ENCODE measurements around the gene CLEC4C. TPM values are rescaled to one million over a fixed set of nuclear protein-coding genes. Genes with fewer than 3 reads are reported as not detected.
"Not testable (repeated sequence)": the region's sequence is repeated elsewhere in the genome, so short reads cannot be mapped to it uniquely, and the experiment has no call there.

CLEC4C gene
- total RNA-seq, 1 donor from 2014 or later, result 0.44 TPM

DNA sequence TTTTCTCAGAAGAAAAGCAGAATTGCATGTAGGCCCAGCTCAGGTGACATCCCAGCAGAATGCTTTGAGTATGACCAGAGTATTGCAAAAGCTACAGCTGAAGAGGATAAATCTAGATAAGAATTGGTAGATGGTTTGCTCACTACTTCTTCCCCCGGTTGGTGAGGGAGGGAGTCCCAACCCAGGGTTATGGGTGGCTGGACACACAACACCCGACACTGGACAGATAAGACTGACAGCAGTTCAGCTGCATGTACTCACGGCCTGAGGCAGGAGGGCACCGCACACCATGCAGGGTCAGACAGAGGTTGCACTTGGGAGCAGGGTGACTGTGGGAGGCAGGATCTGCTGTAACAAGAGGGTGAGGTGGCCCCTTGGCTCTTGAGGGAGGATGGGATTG, 1.7 kb upstream of the CLEC4C start:
- DNase-seq, result no peak
- TF ChIP-seq, protein P1, sequence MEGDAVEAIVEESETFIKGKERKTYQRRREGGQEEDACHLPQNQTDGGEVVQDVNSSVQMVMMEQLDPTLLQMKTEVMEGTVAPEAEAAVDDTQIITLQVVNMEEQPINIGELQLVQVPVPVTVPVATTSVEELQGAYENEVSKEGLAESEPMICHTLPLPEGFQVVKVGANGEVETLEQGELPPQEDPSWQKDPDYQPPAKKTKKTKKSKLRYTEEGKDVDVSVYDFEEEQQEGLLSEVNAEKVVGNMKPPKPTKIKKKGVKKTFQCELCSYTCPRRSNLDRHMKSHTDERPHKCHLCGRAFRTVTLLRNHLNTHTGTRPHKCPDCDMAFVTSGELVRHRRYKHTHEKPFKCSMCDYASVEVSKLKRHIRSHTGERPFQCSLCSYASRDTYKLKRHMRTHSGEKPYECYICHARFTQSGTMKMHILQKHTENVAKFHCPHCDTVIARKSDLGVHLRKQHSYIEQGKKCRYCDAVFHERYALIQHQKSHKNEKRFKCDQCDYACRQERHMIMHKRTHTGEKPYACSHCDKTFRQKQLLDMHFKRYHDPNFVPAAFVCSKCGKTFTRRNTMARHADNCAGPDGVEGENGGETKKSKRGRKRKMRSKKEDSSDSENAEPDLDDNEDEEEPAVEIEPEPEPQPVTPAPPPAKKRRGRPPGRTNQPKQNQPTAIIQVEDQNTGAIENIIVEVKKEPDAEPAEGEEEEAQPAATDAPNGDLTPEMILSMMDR (IDR thresholded peaks at IDR 0.05), result no peak
- no peak for ATAC-seq (ENCODE audit: low read depth)
- no peaks in the 10 kb centered on the region for H3K9me3 Mint-ChIP-seq
- peak overlapping the region; percentile 65 for H3K27ac Mint-ChIP-seq
- intact Hi-C loops (cut with micrococcal nuclease), result no loop called here
- peaks cover 27% of the 10 kb centered on the region for H3K4me1 Mint-ChIP-seq
- ChIA-PET CTCF (no interaction called here), POLR2A (no interaction called here)
- no peaks in the 10 kb centered on the region for H3K36me3 Mint-ChIP-seq (ENCODE audit: low read depth)
- peaks cover 10% of the 10 kb centered on the region for H3K27me3 Mint-ChIP-seq
- H3K4me3 Mint-ChIP-seq, result no peak overlapping the region

DNA sequence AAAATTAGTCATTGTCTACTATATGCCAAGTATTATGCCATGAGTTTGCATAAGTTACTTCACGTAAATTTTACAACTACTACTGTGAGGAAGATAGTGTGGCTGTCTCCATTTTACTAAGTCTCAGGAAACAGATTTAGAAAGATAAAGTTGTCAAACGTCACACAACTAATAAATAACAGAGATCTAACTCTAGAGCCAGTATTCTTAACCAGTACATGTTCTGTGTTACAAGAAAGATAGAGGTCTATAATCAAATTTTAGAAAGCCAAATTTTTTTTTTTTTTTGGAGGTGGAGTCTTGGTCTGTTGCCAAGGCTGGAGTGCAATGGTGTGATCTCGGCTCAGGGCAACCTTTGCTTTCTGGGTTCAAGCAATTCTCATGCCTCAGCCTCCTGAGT, 14.2 kb downstream of the CLEC4C start:
- no peak for ATAC-seq (ENCODE audit: low read depth)
- no peaks in the 10 kb centered on the region for H3K9me3 Mint-ChIP-seq

DNA sequence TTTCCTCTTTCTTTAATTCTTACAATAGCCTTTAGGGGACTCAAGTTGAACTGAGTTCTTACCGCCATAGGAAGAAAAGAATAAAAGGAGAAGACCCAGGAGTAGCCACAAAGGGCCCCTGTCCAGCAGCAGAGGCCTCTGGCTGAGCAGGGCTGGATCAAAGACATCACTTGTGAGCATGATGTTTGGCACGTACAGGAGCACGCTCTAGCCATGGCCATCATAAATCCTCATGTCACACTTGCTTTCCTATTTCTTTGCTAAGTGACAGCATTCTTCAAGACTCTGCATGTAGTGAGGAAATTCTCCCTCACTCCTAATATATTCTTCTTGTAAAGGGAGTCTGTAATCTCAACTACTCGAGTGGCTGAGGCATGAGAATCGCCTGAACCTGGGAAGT, 15.7 kb downstream of the CLEC4C start:
- ChIA-PET POLR2A (no interaction called here), CTCF (no interaction called here)
- H3K4me3 Mint-ChIP-seq, result no peak overlapping the region
- intact Hi-C loops (cut with micrococcal nuclease), result no loop called here
- H3K4me1 Mint-ChIP-seq, result no peaks in the 10 kb centered on the region
- no peak for ATAC-seq (ENCODE audit: low read depth)
- DNase-seq, result no peak
- no peaks in the 10 kb centered on the region for H3K36me3 Mint-ChIP-seq (ENCODE audit: low read depth)
- no peaks in the 10 kb centered on the region for H3K9me3 Mint-ChIP-seq
- TF ChIP-seq, protein P1 (IDR thresholded peaks at IDR 0.05), result no peak
- peaks cover 2% of the 10 kb centered on the region for H3K27me3 Mint-ChIP-seq
- H3K27ac Mint-ChIP-seq, result no peak overlapping the region

More for the DNA sequence above, 14.2 kb downstream of the CLEC4C start:
- H3K27ac Mint-ChIP-seq, result no peak overlapping the region
- ChIA-PET CTCF (no interaction called here), POLR2A (no interaction called here)
- H3K36me3 Mint-ChIP-seq (ENCODE audit: low read depth), result no peaks in the 10 kb centered on the region
- no peaks in the 10 kb centered on the region for H3K27me3 Mint-ChIP-seq
- intact Hi-C loops (cut with micrococcal nuclease), result no loop called here
- TF ChIP-seq, protein P1 (IDR thresholded peaks at IDR 0.05), result no peak
- no peaks in the 10 kb centered on the region for H3K4me1 Mint-ChIP-seq
- DNase-seq, result no peak
- no peak overlapping the region for H3K4me3 Mint-ChIP-seq

DNA sequence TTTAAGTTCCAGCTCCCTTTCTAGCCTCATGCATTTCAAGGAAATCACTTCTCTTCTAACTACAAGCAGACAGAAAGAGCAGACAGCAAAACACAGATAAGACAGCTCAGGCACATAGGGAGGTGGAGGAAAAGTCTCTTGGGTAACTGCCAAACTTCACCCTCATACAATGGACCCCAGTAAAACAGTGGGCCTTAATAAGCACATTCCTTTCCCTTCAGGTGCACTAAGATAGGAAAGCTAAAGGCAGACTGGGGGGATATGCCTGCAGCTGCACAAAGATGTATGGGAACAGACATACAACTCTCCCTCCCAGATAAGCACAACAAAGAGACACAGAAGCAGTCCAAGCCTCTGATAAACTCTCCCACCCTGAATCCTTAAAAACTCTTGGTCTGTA, 16.2 kb downstream of the CLEC4C start:
- H3K27me3 Mint-ChIP-seq; H3K27ac Mint-ChIP-seq; H3K4me3 Mint-ChIP-seq; H3K4me1 Mint-ChIP-seq; intact Hi-C loops (cut with micrococcal nuclease); ATAC-seq (ENCODE audit: low read depth); H3K36me3 Mint-ChIP-seq (ENCODE audit: low read depth); H3K9me3 Mint-ChIP-seq; CTCF ChIA-PET; POLR2A ChIA-PET; DNase-seq: not testable (repeated sequence)

DNA sequence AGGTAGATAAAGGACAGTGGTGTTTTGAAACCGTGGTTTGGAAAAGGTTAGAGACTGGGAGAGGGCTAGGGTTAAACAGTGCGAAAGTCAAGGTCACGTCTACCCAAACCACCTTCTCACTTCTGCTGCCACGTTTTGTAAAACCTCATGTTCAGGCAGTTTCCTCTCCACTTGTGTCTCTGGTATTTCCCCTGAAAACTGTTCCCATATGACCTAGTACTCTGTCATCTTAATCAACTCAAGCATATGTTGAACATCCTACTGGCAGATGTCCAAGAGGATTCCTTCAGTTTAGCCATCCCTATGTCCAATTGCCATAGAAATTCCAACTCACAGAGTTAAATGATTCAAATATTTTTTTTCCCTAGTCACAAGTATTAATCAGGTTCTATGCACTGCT, 17.4 kb downstream of the CLEC4C start:
- no peaks in the 10 kb centered on the region for H3K36me3 Mint-ChIP-seq (ENCODE audit: low read depth)
- H3K27me3 Mint-ChIP-seq, result peaks cover 2% of the 10 kb centered on the region
- intact Hi-C loops (cut with micrococcal nuclease), result no loop called here
- H3K4me1 Mint-ChIP-seq, result no peaks in the 10 kb centered on the region
- H3K27ac Mint-ChIP-seq, result no peak overlapping the region
- ChIA-PET CTCF (no interaction called here), POLR2A (no interaction called here)
- no peaks in the 10 kb centered on the region for H3K9me3 Mint-ChIP-seq
- no peak overlapping the region for H3K4me3 Mint-ChIP-seq
- DNase-seq, result no peak
- ATAC-seq (ENCODE audit: low read depth), result no peak
- TF ChIP-seq, protein P1 (IDR thresholded peaks at IDR 0.05), result no peak

DNA sequence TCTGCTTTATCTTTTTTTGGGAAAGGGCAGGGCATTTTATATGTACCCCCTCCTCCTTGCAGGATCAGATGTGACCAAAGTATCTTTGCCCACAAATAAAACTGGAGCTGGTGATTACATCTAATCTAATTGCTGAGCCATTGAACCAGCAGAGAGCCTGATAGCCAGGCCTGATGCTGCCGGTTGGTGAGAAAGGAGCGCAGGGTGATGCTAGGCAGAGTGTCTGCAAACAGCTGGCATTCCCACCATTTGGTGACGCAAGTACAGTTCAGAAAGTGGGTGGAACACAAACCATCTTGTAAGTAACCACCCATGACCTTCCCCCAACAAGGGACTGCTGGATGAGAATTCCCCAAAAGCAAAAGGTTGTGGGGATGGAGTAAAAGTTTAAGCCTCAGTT, 23.2 kb downstream of the CLEC4C start:
- ATAC-seq (ENCODE audit: low read depth) (no peak), DNase-seq (no peak)
- POLR2A ChIA-PET, result no interaction called here
- intact Hi-C loops (cut with micrococcal nuclease), result no loop called here
- Mint-ChIP-seq H3K27ac (no peak overlapping the region), H3K36me3 (ENCODE audit: low read depth) (no peaks in the 10 kb centered on the region), H3K4me1 (no peaks in the 10 kb centered on the region), H3K27me3 (peaks cover 5% of the 10 kb centered on the region), H3K4me3 (no peak overlapping the region), H3K9me3 (no peaks in the 10 kb centered on the region)
- TF ChIP-seq, protein P1 (IDR thresholded peaks at IDR 0.05), result no peak
- CTCF ChIA-PET, result no interaction called here
